ENCODE measurements around the gene GTF3C1.

DNA sequence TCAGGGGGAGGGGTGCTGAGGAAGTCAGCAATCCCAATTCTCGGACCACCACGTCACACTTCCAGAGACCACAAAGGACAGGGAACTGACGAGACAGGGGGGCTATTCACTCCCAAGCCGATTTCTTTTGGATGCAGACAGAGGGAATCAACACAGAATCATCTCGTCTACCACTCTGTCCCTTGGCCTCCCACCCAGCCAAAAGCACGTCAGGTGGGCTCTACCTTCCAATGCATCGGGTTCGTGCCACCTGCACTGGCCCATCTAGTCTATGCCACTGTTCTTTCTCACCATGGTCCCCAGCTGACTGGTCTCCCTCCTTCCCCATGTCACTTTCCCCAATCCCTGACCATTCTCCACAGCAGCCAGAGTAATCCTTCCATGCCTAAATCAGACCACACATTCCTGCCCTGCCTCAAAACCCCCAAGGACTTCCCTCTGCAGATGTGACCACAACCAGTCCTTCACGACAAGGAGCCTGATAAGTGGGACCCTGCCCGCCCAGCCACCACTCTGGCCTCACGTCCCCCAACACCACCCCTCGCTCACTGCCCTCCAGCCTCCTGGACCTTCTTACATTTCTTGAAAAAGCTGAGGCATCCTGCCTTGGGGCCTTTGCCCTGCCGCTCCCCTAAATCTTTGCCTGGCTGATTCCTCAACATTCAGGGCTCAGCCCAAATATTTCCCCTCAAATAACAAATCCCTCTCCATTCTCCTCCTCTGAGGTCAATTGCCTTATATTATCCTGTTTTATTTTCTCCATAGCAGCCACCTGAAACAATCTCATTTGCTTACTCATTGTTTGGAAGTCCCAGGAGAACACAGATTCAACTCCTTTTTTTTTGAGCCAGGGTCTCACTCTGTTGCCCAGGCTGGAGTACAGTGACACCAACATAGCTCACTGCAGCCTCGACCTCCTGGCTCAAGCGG is 77.4 kb downstream of the GTF3C1 start:
- TF ChIP-seq CTCF (IDR thresholded peaks at IDR 0.05) (no peak), POLR2A (IDR thresholded peaks at IDR 0.05) (no peak)
